HepG2 (cell line): Measurements from ENCODE around the gene ABTB2. TPM values are rescaled to one million over a fixed set of nuclear protein-coding genes. Genes with fewer than 3 reads are reported as not detected.

Experiments used
- ATAC-seq: fragments of 200-7000 bp; cut with Tn5 transposase; 3 replicates; pipeline ENCODE4 v1.9.1; 2020; ENCODE audit warnings: mild to moderate bottlenecking, moderate library complexity
- BruUV-seq: library from RNA; stranded (reverse); fragments of 400-500 nt; replicated peaks from 2 replicates; lab custom pipeline; 2021; lab: Mats Ljungman, UMichigan
- CTCF ChIA-PET: fragments of 300-600 bp; formaldehyde crosslinking; extraction: SDS; loops from one replicate; lab custom pipeline; 2021; ENCODE audit warnings: low total read pairs, inconsistent platforms, low intra/inter-chr PET ratio; lab: Yijun Ruan, JAX
- POLR2A ChIA-PET: fragments of 350-600 bp; sonication (Branson Sonifier 250); formaldehyde crosslinking; loops from one replicate; lab custom pipeline; 2020; ENCODE audit warnings: antibody characterized with exemption, inconsistent platforms; lab: Yijun Ruan, JAX
- DNase-seq: peaks from one replicate; pipeline ENCODE4 v3.0.0-alpha.2; 2015; ENCODE audit warnings: low spot score
- FAIRE-seq: peaks from 3 replicates; lab custom pipeline; 2011; peaks lifted over from hg19 to GRCh38; lab: Jason Lieb, UNC
- H2AFZ ChIP-seq: one replicate; pipeline ENCODE4 v1.6.1; 2011; ENCODE audit warnings: low read length, inconsistent platforms
- H3K27ac ChIP-seq: fragments of 300-600 bp; 3 replicates; pipeline ENCODE4 v1.8.0; 2011; ENCODE audit warnings: mixed run types, mild to moderate bottlenecking, mixed read lengths, low read length, inconsistent platforms; ENCODE audit not compliant: insufficient read depth; ENCODE audit errors: extremely low read length
- H3K27me3 ChIP-seq, 2 experiments: fragments of 200-600 bp in 1 of 2; 2 replicates in 1 of 2; 3 replicates in 1 of 2; pipeline versions ENCODE4 v1.6.0 to v1.8.0; 2011; ENCODE audit warnings: low read length in 2 of 2, mild to moderate bottlenecking in 2 of 2, moderate library complexity in 2 of 2, inconsistent platforms in 1 of 2; ENCODE audit not compliant: insufficient read depth in 2 of 2, control insufficient read depth in 1 of 2
- H3K36me3 ChIP-seq, 2 experiments: fragments of 200-600 bp in 1 of 2; replicated peaks in 1 of 2; 2 replicates in 1 of 2; 3 replicates in 1 of 2; pipeline versions ENCODE4 v1.5.1 to v1.8.0; 2011; ENCODE audit warnings: low read length in 2 of 2, inconsistent platforms in 1 of 2; ENCODE audit not compliant: insufficient read depth in 2 of 2, control insufficient read depth in 1 of 2
- H3K4me1 ChIP-seq: 2 replicates; pipeline ENCODE4 v1.5.1; 2012; ENCODE audit warnings: low read length, inconsistent platforms; ENCODE audit not compliant: insufficient read depth
- H3K4me2 ChIP-seq: 2 replicates; pipeline ENCODE4 v1.6.0; 2011; ENCODE audit warnings: low read depth, low read length, inconsistent platforms
- H3K4me3 ChIP-seq, 3 experiments: fragments of 200-600 bp in 1 of 3; sonication (generic), shearing (Covaris generic) in 1 of 3; replicated peaks in 1 of 3; 2 replicates each; pipeline ENCODE4 v1.5.1; 2011 to 2016; ENCODE audit warnings: low read length in 3 of 3, inconsistent platforms in 2 of 3, low read depth in 2 of 3, mild to moderate bottlenecking in 2 of 3, control low read depth in 1 of 3, mixed read lengths in 1 of 3; ENCODE audit not compliant: insufficient read depth in 1 of 3
- H3K79me2 ChIP-seq: one replicate; pipeline ENCODE4 v1.6.1; 2011; ENCODE audit warnings: low read length, inconsistent platforms; ENCODE audit not compliant: insufficient read depth
- H3K9ac ChIP-seq: 2 replicates; pipeline ENCODE4 v1.6.0; 2011; ENCODE audit warnings: mild to moderate bottlenecking, low read depth, low read length, inconsistent platforms; ENCODE audit not compliant: insufficient read depth
- H3K9me3 ChIP-seq: 2 replicates; pipeline ENCODE4 v1.5.1; 2012; ENCODE audit warnings: mild to moderate bottlenecking, low read length
- H4K20me1 ChIP-seq: 2 replicates; pipeline ENCODE4 v1.6.0; 2011; ENCODE audit warnings: inconsistent platforms, mild to moderate bottlenecking, low read length, moderate library complexity; ENCODE audit not compliant: insufficient read depth
- CEBPG ChIP-seq: IDR thresholded peaks from 2 replicates; pipeline ENCODE4 v1.6.1; 2016
- KLF13 ChIP-seq: sonication (generic); formaldehyde crosslinking; IDR thresholded peaks from 2 replicates; pipeline ENCODE4 v1.4.0; 2020; ENCODE audit warnings: mild to moderate bottlenecking, missing genetic modification reagents
- POGK ChIP-seq: sonication (generic); formaldehyde crosslinking; conservative IDR thresholded peaks from 2 replicates; pipeline ENCODE4 v1.8.0; 2022; ENCODE audit warnings: mild to moderate bottlenecking, moderate library complexity, missing genetic modification reagents
- SRSF4 ChIP-seq: fragments of 200-400 bp; formaldehyde crosslinking; IDR thresholded peaks from one replicate; pipeline ENCODE4 v1.6.1; 2018; ENCODE audit warnings: mild to moderate bottlenecking, low read depth, low read length, moderate library complexity; ENCODE audit not compliant: poor library complexity, severe bottlenecking
- SSRP1 ChIP-seq: IDR thresholded peaks from 2 replicates; pipeline ENCODE4 v1.6.1; 2016; ENCODE audit warnings: control low read depth
- TOPORS ChIP-seq: sonication (generic); formaldehyde crosslinking; IDR thresholded peaks from 2 replicates; pipeline ENCODE4 v1.8.0; 2023; ENCODE audit warnings: mild to moderate bottlenecking, missing genetic modification reagents
- ZFP41 ChIP-seq: sonication (generic); formaldehyde crosslinking; IDR thresholded peaks from 2 replicates; pipeline ENCODE4 v1.4.0; 2020; ENCODE audit warnings: mild to moderate bottlenecking, missing genetic modification reagents, borderline replicate concordance
- WGBS: methylation state at CpG from one replicate; pipeline ENCODE4 v1.1.6; 2017; ENCODE audit warnings: low lambda C conversion rate; 5-methylcytosine and 5-hydroxymethylcytosine counted together
- in situ Hi-C: cut with HindIII; loops from 2 replicates; pipeline ENCODE4 v1.10.0; 2017; ENCODE audit warnings: low pct_unique_long_range_greater_than_20kb; ENCODE audit not compliant: extremely low pct_ligation_motif_present
- intact Hi-C: fragments of 100-400 bp; cut with micrococcal nuclease; formaldehyde crosslinking; loops from one replicate; pipeline ENCODE4 v1.10.0; 2022; ENCODE audit not compliant: unreplicated experiment
- polyA plus RNA-seq, 8 experiments: library from polyadenylated mRNA; depleted of rRNA in 3 of 8; stranded (reverse) in 7 of 8; unstranded in 1 of 8; fragments of >200 nt; fragmentation: Illumina TruSeq in 4 of 8; extraction: Trizol in 4 of 8; gene quantifications; 2 replicates each; pipeline versions ENCODE4 v1.2.1 to v1.2.3, GENCODE V29; 2011 to 2016; ENCODE audit warnings: low read depth in 4 of 8, missing spikeins in 1 of 8, mixed read lengths in 1 of 8; ENCODE audit not compliant: insufficient read depth in 1 of 8
- total RNA-seq, 5 experiments: library from RNA; depleted of rRNA; stranded (reverse); fragments of >200 nt; fragmentation: Illumina TruSeq; extraction: Trizol; gene quantifications; 2 replicates each; pipeline ENCODE4 v1.2.3, GENCODE V29; 2016; ENCODE audit warnings: low read depth in 1 of 5
- TF ChIP-seq, protein P1 (sequence below): sonication (generic); formaldehyde crosslinking; IDR thresholded peaks from 2 replicates; pipeline ENCODE4 v1.4.0; 2020; ENCODE audit warnings: missing genetic modification reagents, mild to moderate bottlenecking, borderline replicate concordance

ABTB2 gene
- total and polyA plus RNA-seq, 2 of the 13 experiments (the other 11 are each of a cell fraction or from before 2014, with no cell fraction given) = 5.1 to 15.4 TPM

DNA sequence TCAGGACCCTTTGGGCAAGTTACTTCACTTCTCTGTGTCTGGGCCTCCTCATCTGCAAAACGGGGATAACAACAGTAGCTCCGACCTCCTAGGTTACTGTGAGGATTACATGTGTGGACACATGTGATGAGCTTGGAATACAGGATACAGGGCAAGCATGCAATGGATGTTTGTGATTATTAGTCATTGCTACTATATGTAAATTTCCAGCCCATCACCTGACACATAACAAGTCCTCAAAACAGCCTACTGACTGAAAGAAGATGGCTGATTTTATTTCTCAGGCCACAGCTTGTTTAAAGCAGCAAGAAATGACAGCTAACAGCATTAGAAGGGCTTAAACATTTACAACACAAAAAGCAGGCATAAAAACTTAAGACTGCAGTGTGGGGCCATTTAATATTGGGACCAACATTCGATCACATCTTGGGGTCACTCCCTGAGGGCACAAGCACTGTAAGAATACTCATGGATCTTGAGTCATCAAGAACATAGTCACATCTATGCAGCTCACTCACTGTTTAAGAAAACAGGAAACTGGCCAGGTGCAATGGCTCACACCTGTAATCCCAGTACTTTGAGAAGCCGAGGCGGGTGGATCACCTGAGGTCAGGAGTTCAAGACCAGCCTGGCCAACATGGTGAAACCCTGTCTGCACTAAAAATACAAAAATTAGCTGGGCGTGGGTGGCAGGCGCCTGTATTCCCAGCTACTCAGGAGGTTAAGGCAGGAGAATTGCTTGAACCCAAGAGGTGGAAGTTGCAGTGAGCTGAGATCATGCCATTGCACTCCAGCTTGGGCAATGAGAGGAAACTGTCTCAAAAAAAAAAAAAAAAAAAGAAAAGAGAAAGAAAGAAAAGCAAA is 49.5 kb downstream of the ABTB2 start:
- Histone ChIP-seq H2AFZ (no peak overlapping the region), H3K36me3 (peaks cover 0 to 4% of the 10 kb centered on the region in 2 experiments; a peak in 2 of 5 replicates), H3K4me1 (peaks cover 24% of the 10 kb centered on the region), H3K79me2 (peaks cover 26% of the 10 kb centered on the region), H3K4me2 (no peak overlapping the region), H3K27me3 (no peaks in the 10 kb centered on the region), H4K20me1 (peaks cover 8% of the 10 kb centered on the region), H3K9ac (no peak overlapping the region), H3K4me3 (no peak overlapping the region), H3K9me3 (no peaks in the 10 kb centered on the region), H3K27ac (no peak overlapping the region)
- FAIRE-seq (no peak), DNase-seq (no peak), ATAC-seq (no peak)
- ChIA-PET POLR2A (interaction anchor here (1.8 to 2.3 kb wide), 3 partner anchors 11 to 49 kb away, joined by 6 to 13 read pairs (median 8); partner anchors contain the start of gene ABTB2), CTCF (no interaction called here)
- 94% methylated on average over 7 of the region's 7 CpGs for WGBS
- intact Hi-C loops (no loop called here), in situ Hi-C loops (no loop called here)
- TF ChIP-seq POGK (CRISPR knock-in tag) (no peak), KLF13 (CRISPR knock-in tag) (no peak), SRSF4 (no peak), CEBPG (CRISPR knock-in tag) (no peak), ZFP41 (CRISPR knock-in tag) (no peak), TOPORS (CRISPR knock-in tag) (no peak), SSRP1 (no peak)
- TF ChIP-seq, protein P1, sequence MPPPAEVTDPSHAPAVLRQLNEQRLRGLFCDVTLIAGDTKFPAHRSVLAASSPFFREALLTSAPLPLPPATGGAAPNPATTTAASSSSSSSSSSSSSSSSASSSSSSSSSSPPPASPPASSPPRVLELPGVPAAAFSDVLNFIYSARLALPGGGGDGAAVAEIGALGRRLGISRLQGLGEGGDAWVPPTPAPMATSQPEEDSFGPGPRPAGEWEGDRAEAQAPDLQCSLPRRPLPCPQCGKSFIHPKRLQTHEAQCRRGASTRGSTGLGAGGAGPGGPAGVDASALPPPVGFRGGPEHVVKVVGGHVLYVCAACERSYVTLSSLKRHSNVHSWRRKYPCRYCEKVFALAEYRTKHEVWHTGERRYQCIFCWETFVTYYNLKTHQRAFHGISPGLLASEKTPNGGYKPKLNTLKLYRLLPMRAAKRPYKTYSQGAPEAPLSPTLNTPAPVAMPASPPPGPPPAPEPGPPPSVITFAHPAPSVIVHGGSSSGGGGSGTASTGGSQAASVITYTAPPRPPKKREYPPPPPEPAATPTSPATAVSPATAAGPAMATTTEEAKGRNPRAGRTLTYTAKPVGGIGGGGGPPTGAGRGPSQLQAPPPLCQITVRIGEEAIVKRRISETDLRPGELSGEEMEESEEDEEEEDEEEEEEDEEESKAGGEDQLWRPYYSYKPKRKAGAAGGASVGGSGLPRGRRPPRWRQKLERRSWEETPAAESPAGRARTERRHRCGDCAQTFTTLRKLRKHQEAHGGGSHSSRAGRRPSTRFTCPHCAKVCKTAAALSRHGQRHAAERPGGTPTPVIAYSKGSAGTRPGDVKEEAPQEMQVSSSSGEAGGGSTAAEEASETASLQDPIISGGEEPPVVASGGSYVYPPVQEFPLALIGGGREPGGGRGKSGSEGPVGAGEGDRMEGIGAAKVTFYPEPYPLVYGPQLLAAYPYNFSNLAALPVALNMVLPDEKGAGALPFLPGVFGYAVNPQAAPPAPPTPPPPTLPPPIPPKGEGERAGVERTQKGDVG (CRISPR knock-in tag) = no peak
- BruUV-seq = no TSS peak
